B cell (primary cell): ENCODE data around the gene BACH2. TPM values are rescaled to one million over a fixed set of nuclear protein-coding genes. Genes with fewer than 3 reads are reported as not detected.

Experiments used
- ATAC-seq: fragments of 200-7000 bp; cut with Tn5 transposase; one replicate; pipeline ENCODE4 v1.10.0; 2021; ENCODE audit warnings: low read depth, mild to moderate bottlenecking, moderate number of reproducible peaks, moderate library complexity
- CTCF ChIA-PET: fragments of 350-600 bp; sonication (Branson Sonifier 250); formaldehyde crosslinking; loops from one replicate; lab custom pipeline; 2021; ENCODE audit warnings: antibody characterized with exemption, inconsistent platforms; lab: Charles Lee
- POLR2A ChIA-PET: fragments of 350-600 bp; sonication (Branson Sonifier 250); formaldehyde crosslinking; loops from one replicate; lab custom pipeline; 2021; ENCODE audit warnings: antibody characterized with exemption; lab: Charles Lee
- DNase-seq: peaks from one replicate; pipeline ENCODE4 v3.0.0; 2013
- H2AFZ ChIP-seq: 2 replicates; pipeline ENCODE4 v1.6.1; 2012; ENCODE audit warnings: mild to moderate bottlenecking, low read depth, low read length; ENCODE audit not compliant: insufficient read depth, poor library complexity, severe bottlenecking
- H3K27ac ChIP-seq, 2 donors: 1 replicate in 1 of 2; 2 replicates in 1 of 2; pipeline ENCODE4 v1.5.1; 2012 to 2013; ENCODE audit warnings: low read length in 2 of 2, mild to moderate bottlenecking in 2 of 2, moderate library complexity in 1 of 2
- H3K27me3 ChIP-seq, 4 experiments: fragments of 200-600 bp in 1 of 4; sonication (generic) in 1 of 4; replicated peaks in 1 of 4; 1 replicate in 2 of 4; 2 replicates in 2 of 4; pipeline versions ENCODE4 v1.6.1 to v1.7.0; 2013 to 2016; ENCODE audit warnings: low read length in 3 of 4, mild to moderate bottlenecking in 2 of 4, mixed read lengths in 1 of 4, moderate library complexity in 1 of 4; ENCODE audit not compliant: insufficient read depth in 4 of 4, control insufficient read depth in 3 of 4; ENCODE audit errors: control extremely low read depth in 1 of 4
- H3K36me3 ChIP-seq, 2 experiments: replicated peaks in 1 of 2; 1 replicate in 1 of 2; 2 replicates in 1 of 2; pipeline versions ENCODE4 v1.6.1 to v1.7.1; 2013; ENCODE audit warnings: low read length in 1 of 2; ENCODE audit not compliant: insufficient read depth in 2 of 2, control insufficient read depth in 1 of 2; ENCODE audit errors: control extremely low read depth in 1 of 2, extremely low read depth in 1 of 2
- H3K4me1 ChIP-seq, 2 donors: fragments of 200-600 bp in 1 of 2; sonication (generic) in 1 of 2; 1 replicate in 1 of 2; 2 replicates in 1 of 2; pipeline versions ENCODE4 v1.5.1 to v1.6.1; 2013 to 2017; ENCODE audit warnings: low read length in 2 of 2; ENCODE audit not compliant: control insufficient read depth in 2 of 2, insufficient read depth in 2 of 2
- H3K4me2 ChIP-seq: replicated peaks from 2 replicates; pipeline ENCODE3; 2012; ENCODE audit warnings: mild to moderate bottlenecking, low read depth, low read length; ENCODE audit not compliant: poor library complexity, severe bottlenecking
- H3K4me3 ChIP-seq, 5 experiments: fragments of 200-600 bp in 1 of 5; sonication (generic) in 1 of 5; 1 replicate in 3 of 5; 2 replicates in 2 of 5; pipeline versions ENCODE4 v1.5.1 to v1.7.0; 2011 to 2016; ENCODE audit warnings: low read length in 4 of 5, mild to moderate bottlenecking in 4 of 5, low read depth in 2 of 5, control low read depth in 1 of 5, moderate library complexity in 1 of 5; ENCODE audit not compliant: insufficient read depth in 1 of 5; ENCODE audit errors: control extremely low read depth in 1 of 5, extremely low read depth in 1 of 5
- H3K79me2 ChIP-seq: fragments of 200-600 bp; sonication (generic); one replicate; pipeline ENCODE4 v1.6.0; 2016; ENCODE audit warnings: low read length; ENCODE audit not compliant: control insufficient read depth, insufficient read depth
- H3K9ac ChIP-seq: fragments of 200-600 bp; sonication (generic); 2 replicates; pipeline ENCODE4 v1.6.1; 2017; ENCODE audit warnings: mild to moderate bottlenecking, low read length, moderate library complexity
- H3K9me3 ChIP-seq, 3 donors: one replicate each; pipeline versions ENCODE4 v1.6.1 to v1.7.1; 2013; ENCODE audit warnings: low read length in 2 of 3; ENCODE audit not compliant: control insufficient read depth in 2 of 3, insufficient read depth in 1 of 3; ENCODE audit errors: control extremely low read depth in 1 of 3
- H4K20me1 ChIP-seq: 2 replicates; pipeline ENCODE4 v1.6.0; 2012; ENCODE audit warnings: mild to moderate bottlenecking, low read length; ENCODE audit not compliant: insufficient read depth, control insufficient read depth, poor library complexity, severe bottlenecking
- H3K27ac Mint-ChIP-seq: one replicate; pipeline ENCODE4 v1.8.0; 2021; ENCODE audit warnings: mixed read lengths
- H3K27me3 Mint-ChIP-seq: one replicate; pipeline ENCODE4 v1.8.0; 2021; ENCODE audit warnings: mixed read lengths
- H3K4me1 Mint-ChIP-seq: one replicate; pipeline ENCODE4 v1.8.0; 2021; ENCODE audit warnings: mixed read lengths
- H3K4me3 Mint-ChIP-seq: one replicate; pipeline ENCODE4 v1.8.0; 2021; ENCODE audit warnings: mixed read lengths
- H3K9me3 Mint-ChIP-seq: one replicate; pipeline ENCODE4 v1.8.0; 2022; ENCODE audit warnings: mixed read lengths; ENCODE audit not compliant: insufficient read depth
- EZH2 ChIP-seq: IDR thresholded peaks from 2 replicates; pipeline ENCODE4 v1.6.1; 2012; ENCODE audit warnings: borderline replicate concordance, low read depth, mild to moderate bottlenecking, moderate library complexity, low read length; ENCODE audit not compliant: insufficient read depth, poor library complexity, severe bottlenecking
- whole genome bisulfite sequencing: methylation state at CpG from one replicate; pipeline ENCODE4 v1.1.5; 2013; ENCODE audit warnings: missing lambda C conversion rate; ENCODE audit not compliant: insufficient coverage; 5-methylcytosine and 5-hydroxymethylcytosine counted together
- intact Hi-C: fragments of 100-400 bp; cut with micrococcal nuclease; formaldehyde crosslinking; loops from one replicate; pipeline ENCODE4 v1.10.0; 2022
- polyA plus RNA-seq: library from polyadenylated mRNA; depleted of rRNA; stranded (reverse); fragments of >200 nt; gene quantifications from 2 replicates; pipeline ENCODE4 v1.2.3, GENCODE V29; 2012
- total RNA-seq, 2 donors: library from RNA; stranded (reverse); fragments of 120-200 nt in 1 of 2; gene quantifications; 1 replicate in 1 of 2; 2 replicates in 1 of 2; pipeline versions ENCODE4 v1.2.3 to v1.2.4, GENCODE V29; 2013 to 2022
- TF ChIP-seq, protein P1 (sequence below): fragments of 200-600 bp; IDR thresholded peaks from one replicate; pipeline ENCODE4 v1.8.0; 2022; ENCODE audit warnings: antibody characterized with exemption, mild to moderate bottlenecking

The BACH2 gene
- total and polyA plus RNA-seq, 2 donors (not counting 1 experiment from before 2014, with no cell fraction given): 41.1 to 235 TPM

DNA sequence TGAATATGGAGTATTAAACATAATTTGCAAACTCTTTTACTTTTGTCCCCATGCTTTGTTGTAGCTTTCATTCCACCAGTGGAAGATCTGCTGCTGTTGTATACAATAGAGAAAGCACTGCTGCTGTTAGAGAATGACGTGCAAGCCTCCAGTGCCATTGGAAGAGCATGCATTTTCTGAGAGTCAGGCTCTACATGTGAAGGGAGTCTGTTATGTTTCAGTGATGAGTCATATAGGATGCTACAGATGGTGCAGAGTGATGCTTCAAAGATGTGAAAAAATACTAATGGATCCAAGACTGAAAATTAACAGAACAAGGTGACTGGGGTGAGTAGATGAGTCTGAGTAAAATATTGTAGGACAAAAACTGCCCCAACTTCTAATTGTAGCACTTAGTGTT is 22.4 kb upstream of the BACH2 start:
- no peak for ATAC-seq
- Histone ChIP-seq H3K27ac (no peak overlapping the region), H3K9ac (no peak overlapping the region), H4K20me1 (no peaks in the 10 kb centered on the region), H3K4me3 (no peak overlapping the region), H3K4me1 (peaks cover 38 to 46% of the 10 kb centered on the region in 2 donors), H3K36me3 (no peaks in the 10 kb centered on the region), H3K27me3 (no peaks in the 10 kb centered on the region), H3K4me2 (no peak overlapping the region), H2AFZ (no peak overlapping the region), H3K9me3 (no peaks in the 10 kb centered on the region), H3K79me2 (peaks cover 8% of the 10 kb centered on the region)
- CTCF ChIA-PET: interaction anchor here (0.7 to 1.4 kb wide), 4 partner anchors 22 to 78 kb away, joined by 3 to 4 read pairs (median 3); no protein-coding TSS in a partner anchor
- intact Hi-C loops: no loop called here
- TF ChIP-seq EZH2: no peak
- TF ChIP-seq, protein P1, sequence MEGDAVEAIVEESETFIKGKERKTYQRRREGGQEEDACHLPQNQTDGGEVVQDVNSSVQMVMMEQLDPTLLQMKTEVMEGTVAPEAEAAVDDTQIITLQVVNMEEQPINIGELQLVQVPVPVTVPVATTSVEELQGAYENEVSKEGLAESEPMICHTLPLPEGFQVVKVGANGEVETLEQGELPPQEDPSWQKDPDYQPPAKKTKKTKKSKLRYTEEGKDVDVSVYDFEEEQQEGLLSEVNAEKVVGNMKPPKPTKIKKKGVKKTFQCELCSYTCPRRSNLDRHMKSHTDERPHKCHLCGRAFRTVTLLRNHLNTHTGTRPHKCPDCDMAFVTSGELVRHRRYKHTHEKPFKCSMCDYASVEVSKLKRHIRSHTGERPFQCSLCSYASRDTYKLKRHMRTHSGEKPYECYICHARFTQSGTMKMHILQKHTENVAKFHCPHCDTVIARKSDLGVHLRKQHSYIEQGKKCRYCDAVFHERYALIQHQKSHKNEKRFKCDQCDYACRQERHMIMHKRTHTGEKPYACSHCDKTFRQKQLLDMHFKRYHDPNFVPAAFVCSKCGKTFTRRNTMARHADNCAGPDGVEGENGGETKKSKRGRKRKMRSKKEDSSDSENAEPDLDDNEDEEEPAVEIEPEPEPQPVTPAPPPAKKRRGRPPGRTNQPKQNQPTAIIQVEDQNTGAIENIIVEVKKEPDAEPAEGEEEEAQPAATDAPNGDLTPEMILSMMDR: no peak
- POLR2A ChIA-PET: no interaction called here
- no peak for DNase-seq
- Mint-ChIP-seq H3K4me1 (peaks cover 48% of the 10 kb centered on the region), H3K9me3 (no peaks in the 10 kb centered on the region), H3K27ac (no peak overlapping the region), H3K4me3 (no peak overlapping the region), H3K27me3 (no peaks in the 10 kb centered on the region)
- 100% methylated on average over 1 of the region's 1 CpG for whole genome bisulfite sequencing

DNA sequence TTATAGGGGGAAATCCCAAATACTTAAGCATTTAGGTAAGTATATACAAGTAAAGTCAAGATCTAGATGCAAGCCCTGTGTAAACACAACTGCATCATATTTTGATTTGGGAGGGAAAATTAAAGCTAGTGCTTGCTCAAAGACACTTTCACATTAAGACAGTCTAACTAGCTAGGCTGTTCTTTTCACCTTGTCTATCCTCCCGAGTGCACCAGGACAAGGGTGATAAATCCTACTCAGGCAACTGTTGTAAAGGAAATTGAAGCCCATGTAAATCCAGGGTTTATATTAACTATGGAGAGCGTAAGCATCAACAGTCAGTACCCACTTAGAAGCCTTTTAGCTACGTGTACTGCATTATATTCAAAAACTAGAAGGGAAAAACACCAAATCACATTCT is 19.3 kb upstream of the BACH2 start:
- peak overlapping the region; percentile 67 for H3K4me2 ChIP-seq
- intact Hi-C loops: loop anchor here (1.0 kb wide), 3 partner anchors 20 to 59 kb away; partner anchors contain the start of gene BACH2

More for the DNA sequence above, 19.3 kb upstream of the BACH2 start:
- peaks cover 64 to 71% of the 10 kb centered on the region in 2 donors for H3K4me1 ChIP-seq
- H3K27ac ChIP-seq: peak overlapping the region; percentile 95
- CTCF ChIA-PET: interaction anchor here (0.7 to 2.4 kb wide), 12 partner anchors 12 to 243 kb away, joined by 3 to 13 read pairs (median 3); no protein-coding TSS in a partner anchor
- no peaks in the 10 kb centered on the region for H3K9me3 ChIP-seq
- H3K27me3 ChIP-seq: no peaks in the 10 kb centered on the region
- Mint-ChIP-seq H3K4me3 (peak overlapping the region; percentile 54), H3K4me1 (peaks cover 69% of the 10 kb centered on the region), H3K9me3 (no peaks in the 10 kb centered on the region), H3K27me3 (no peaks in the 10 kb centered on the region), H3K27ac (peak overlapping the region; percentile 83)
- no CpG with 5 or more reads among the region's 3 CpGs for WGBS
- H4K20me1 ChIP-seq: no peaks in the 10 kb centered on the region
- DNase-seq (no peak), ATAC-seq (no peak)
- TF ChIP-seq, protein P1: no peak
- no peak for TF ChIP-seq EZH2
- POLR2A ChIA-PET: interaction anchor here (1.0 to 2.5 kb wide), 6 partner anchors 12 to 60 kb away, joined by 3 to 14 read pairs (median 4); partner anchors contain the start of gene BACH2
- peak overlapping the region; percentile 55 for H2AFZ ChIP-seq
- H3K9ac ChIP-seq: peak overlapping the region; percentile 51
- H3K79me2 ChIP-seq: peaks cover 29% of the 10 kb centered on the region
- no peaks in the 10 kb centered on the region for H3K36me3 ChIP-seq
- peak overlapping the region in 3 of 5 experiments; percentile 16 to 40 (median 22) for H3K4me3 ChIP-seq
